NCI-H446 (cell line): Measurements from ENCODE around the gene GMPPB.
"Not testable (repeated sequence)": the region's sequence is repeated elsewhere in the genome, so short reads cannot be mapped to it uniquely, and the experiment has no call there.

Experiments
- DNase-seq, 2 experiments: peaks; one replicate each; lab custom pipeline; 2025; lab: John Stamatoyannopoulos, UW

Gene GMPPB

DNA sequence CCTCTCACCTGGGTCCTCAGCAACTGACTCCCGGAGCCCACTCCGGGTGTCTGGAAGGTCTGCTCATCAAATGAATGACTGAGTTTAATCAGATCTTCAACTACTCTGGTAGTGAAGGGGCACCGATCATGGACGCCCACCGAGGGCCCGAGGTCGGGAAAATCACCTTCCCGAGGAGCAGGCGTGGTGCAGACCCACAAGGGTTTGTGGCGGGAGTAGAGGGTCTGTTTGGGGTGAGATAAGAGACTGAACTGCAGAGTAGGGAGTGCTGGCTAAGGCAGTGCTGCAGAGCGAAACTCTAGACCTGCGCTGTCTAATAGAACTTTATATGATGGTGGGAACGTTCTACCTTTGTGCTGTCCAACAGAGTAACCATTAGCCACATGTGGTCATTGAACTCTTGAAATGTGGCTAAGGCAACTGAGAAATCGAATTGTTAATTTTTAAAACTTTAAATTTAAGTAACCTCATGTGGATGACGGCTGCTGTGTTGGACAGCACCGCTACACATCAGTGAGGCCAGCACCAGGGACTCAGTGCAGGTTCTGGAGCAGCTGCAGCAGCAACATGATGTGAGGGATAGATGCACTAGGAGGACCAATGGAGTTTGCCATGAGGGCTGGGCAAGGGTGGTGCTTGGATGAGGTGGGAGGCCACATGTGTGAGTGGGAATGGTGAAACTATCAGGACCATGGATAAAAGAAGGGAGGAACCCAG is 33.7 kb downstream of the GMPPB start:
- not testable (repeated sequence) for DNase-seq

DNA sequence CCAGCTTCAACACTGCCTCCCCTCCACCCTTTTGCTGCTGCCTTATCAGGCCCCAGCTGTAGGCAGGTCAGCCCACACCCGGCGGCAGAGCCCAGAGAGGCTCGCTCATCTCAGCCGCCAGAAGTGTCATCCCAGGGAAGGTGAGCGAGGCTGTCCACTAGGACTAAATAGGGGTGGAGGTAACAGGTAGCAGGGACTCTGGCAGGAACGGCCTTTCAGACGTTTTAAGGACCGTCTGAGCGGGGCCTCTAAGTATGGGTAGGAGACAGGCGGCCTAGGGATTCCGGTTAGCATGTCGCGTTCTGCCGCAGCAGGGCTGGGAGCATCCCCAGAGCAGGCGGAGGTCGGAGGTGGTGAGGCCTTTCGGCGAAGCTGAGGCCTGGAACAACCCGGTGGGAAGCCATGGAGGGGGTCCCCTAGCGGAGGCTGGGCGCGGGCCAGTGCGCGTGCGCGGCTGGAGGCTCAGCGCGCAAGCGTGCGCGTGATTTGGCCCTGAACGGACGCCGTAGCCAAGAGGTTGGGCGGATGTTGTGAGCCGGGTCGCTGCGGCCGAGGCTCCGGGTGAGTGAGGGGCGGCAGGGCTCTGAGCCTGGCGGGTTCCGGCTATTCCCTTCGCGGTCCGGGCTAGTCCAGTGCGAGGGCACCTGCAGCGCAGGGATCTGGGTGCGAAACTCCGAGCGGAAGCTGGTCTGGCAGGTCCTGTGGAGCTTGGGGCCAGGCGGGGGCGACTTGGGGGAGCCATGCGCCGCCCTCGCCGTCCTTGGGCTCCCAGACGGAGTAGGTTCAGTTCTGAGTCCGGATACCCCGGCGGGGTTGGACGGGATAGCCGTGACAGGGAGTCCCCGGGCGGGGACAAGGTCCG is 34.5 kb downstream of the GMPPB start, which contains the start of the genes MST1 and RNF123:
Gene MST1, minus strand, starts transcription at position 429 of the 862 bp plus-strand sequence. CDS start 783 bp downstream, outside the sequence.
Gene RNF123, plus strand, starts transcription at position 512 of the 862 bp plus-strand sequence. CDS start 1,609 bp downstream, outside the sequence.
- DNase-seq = no peak

- not testable (repeated sequence) for DNase-seq
These were observed 35.3 kb downstream of the GMPPB start for GRCh38 chr3:49688338-49689045.

GRCh38 chr3:49687424-49687795 is 36.3 kb downstream of the GMPPB start:
- not testable (repeated sequence) for DNase-seq

GRCh38 chr3:49686769-49687423 is 36.9 kb downstream of the GMPPB start:
- DNase-seq = not testable (repeated sequence)

DNA sequence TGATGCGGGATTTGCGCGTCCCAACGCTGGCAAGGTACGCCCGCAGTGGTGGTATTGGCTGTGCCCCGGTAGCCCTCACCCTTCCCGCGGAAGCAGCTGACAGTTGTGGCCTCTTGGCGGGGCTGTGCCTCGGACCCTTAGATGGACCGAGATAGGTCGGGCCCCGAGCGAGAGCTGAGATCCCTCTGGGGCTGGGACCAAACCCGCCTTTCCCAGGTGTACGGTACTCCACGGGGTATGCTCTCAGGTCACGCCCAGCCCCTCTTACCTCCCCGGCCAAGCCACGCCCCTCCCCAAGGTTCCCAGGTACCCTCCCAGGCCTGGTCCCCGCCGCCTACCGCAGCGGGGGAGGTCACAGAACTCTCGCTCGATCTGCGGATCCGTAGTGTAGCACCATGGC is 37.4 kb downstream of the GMPPB start:
- DNase-seq = not testable (repeated sequence)

- DNase-seq = not testable (repeated sequence)
These were observed 37.9 kb downstream of the GMPPB start for GRCh38 chr3:49685846-49686245.

- not testable (repeated sequence) for DNase-seq
These were observed 38.6 kb downstream of the GMPPB start for GRCh38 chr3:49685103-49685502.

DNA sequence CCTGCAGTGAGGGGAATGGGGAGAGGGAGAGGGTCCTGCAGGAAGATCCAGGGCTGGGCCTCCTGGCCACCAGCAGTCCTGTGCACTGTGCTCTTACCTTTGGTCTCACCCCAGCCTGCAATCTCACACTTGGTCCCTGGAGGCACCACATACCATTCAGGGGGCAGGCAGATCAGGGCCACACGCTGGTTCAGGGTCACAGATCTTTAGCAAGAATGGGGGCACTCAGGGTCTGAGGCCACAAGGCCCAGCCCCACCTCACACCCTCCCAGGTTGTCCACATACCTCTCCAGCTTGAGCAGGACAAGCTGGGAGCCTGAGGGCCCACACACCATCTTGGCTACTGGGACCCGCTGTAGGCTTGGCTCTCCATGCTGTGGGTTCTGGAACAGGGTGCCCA is 39.3 kb downstream of the GMPPB start:
- DNase-seq = not testable (repeated sequence)

- DNase-seq = no peak
These were observed 40.6 kb downstream of the GMPPB start for GRCh38 chr3:49683162-49683561.

GRCh38 chr3:49681543-49681942 is 42.2 kb downstream of the GMPPB start:
- DNase-seq = no peak

GRCh38 chr3:49681232-49681522 is 42.6 kb downstream of the GMPPB start:
- no peak for DNase-seq

GRCh38 chr3:49680493-49681231 is 43.1 kb downstream of the GMPPB start:
- no peak for DNase-seq

DNA sequence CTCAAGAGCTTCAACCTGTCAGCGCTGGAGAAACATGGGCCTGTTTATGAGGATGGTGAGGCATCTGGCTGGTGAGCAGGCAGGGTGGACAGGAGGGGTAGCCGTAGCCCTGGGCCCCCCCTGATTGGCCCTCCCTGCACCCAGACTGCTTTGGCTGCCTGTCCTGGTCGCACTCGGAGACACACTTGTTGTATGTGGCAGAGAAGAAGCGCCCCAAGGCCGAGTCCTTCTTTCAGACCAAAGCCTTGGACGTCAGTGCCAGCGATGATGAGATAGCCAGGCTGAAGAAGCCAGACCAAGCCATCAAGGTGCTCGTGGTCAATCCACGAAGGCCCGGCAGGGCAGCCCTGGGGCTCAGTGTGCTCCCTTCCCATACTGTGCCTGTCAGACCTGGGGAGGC is 47.8 kb downstream of the GMPPB start:
- no peak for DNase-seq

- DNase-seq = no peak
These were observed 49.2 kb downstream of the GMPPB start for GRCh38 chr3:49674497-49674983.

- no peak for DNase-seq
These were observed 49.8 kb downstream of the GMPPB start, which contains the start of gene APEH for GRCh38 chr3:49673715-49674496. Gene APEH (plus strand): TSS chr3:49674351. CDS start chr3:49674402, 51 bp downstream.

DNA sequence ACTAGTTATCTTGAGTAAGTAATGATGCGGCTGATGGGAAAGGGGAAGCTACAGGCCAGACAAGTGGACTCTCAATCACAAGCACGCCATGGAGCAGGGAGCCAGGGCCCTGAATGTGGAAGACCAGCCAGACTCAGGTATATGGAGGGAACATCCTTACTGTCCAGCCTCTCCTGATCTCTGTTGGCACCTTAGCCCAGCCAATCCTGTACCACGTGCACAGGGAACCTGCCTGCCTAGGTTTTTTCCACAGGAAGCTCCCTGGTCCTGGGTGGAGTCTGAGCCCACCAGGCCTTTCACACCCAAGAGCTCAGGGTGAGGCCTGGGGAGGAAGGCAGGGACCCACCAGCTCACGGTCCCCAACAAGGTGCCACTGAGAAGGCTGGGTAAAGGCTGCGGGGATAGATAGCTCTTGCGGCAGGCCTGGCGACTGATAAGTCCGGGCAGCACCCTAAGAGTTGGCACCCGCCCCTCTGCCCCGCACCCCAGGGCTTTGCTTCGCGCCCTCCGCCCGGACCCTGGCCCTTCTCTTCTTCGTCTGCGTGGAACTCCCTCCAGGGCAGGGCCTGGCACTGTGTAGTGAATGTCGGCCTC is 50.5 kb downstream of the GMPPB start:
- DNase-seq = no peak

DNA sequence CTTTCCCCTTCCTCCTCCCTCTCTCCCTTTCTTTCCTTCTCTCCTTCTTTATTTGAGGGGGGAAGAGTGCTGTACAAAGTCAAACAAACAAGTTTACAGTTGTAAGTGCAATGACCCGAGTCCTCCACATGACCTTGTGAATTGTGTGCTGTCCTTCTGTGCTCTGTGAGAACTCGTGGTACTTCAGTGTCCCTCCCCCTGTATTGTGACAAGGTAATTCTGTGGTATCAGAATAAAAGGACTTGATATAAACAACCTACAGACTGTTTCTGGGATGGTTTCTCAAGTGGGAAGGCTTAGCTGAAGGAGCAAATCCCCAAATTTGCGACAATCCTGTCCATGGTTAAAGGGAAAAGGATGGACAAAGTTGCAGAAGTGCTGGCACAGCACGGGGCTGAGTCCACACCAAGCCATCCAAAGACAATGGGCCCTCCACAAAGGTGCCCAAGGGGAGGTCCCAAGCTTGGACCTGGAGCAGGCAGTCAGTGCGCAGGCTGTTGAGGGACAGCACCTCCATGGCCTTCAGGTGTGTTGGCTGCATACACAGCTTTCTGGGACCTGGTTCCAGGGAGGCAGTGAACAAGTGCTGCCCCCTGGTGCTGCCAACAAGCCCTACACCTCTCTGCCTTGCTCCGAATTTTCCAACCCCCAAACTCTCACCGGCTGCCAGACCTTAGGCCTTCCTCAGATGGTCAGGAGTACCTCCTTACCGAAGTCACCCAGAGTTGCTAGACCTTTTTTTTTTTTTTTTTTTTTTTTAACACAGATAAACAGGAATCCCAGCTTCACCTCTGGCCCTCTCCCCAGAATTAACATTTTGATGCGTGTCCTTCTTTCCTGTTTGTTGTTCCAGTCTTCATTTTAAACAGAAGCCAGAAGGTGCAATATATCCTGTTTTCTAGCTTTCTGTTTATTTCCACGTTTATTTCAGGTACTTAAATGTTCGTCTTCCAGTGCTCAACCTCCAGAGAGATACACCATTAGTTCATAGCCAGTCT is 52.2 kb downstream of the GMPPB start:
- DNase-seq = no peak

DNA sequence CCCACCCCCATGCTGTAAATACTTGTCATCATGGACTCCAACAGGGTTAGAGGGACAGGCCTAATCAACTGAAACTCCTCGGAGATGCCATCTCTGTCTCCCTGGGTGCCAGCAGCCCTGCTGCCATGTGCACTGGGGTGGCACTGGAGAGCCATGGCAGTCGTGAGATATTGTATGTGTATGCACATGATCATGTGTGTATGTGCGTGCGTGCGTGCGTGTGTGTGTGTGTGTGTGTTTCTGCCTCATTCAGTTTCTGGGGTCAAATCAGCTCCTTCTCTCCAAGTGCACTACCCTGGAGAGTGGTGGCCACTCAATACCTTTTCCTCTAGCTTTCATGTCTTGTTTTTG is 52.8 kb downstream of the GMPPB start:
- no peak for DNase-seq
